ENCODE results near the gene PC. TPM values are rescaled to one million over a fixed set of nuclear protein-coding genes. Genes with fewer than 3 reads are reported as not detected.

The PC gene
- total RNA-seq, 1 experiment from 2014 or later: 54.4 TPM

DNA sequence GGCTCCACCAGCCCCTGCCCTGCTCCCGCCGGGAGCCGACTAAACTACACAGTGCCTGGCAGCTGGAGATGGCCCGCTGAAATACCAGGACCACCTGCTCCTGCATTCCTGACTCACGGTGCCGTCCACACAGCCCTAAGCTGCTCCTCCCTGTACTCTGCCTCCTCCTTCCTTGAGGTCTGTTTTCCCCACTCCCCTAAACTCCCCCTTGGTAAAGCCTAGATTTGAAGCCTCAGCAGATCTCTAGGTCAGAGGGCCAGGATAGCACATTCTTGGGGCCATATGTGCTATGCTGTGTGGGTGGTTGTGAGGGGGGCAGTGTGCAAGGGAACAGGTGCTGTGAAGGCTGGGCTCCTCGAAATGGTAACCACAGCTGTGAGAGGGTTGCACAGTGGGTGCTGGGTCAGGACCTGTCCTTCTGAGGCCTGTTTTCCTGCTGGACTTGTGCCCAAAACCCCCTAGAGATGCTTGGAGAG, 91.6 kb downstream of the PC start:
- no peak for DNase-seq (ENCODE audit: low read depth)

DNA sequence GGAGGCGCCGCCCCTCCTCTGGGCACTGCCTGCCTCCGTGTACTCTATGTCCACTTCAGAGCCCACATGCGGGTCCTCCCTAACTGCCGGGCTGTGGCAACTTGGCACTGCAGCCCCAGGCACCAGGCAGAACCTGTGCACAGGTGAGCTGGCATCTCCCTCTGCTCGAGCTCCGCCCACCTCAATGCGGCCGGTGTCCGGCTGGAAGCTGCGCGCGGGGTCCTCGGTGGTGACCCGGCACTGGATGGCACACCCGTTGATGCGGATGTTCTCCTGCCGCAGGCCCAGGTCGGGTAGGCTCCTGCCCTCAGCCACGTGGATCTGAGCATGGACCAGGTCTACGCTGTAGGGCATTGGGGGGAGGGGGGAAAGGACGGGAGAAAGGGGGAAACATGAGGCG, 92.2 kb downstream of the PC start:
- DNase-seq (ENCODE audit: low read depth): no peak

DNA sequence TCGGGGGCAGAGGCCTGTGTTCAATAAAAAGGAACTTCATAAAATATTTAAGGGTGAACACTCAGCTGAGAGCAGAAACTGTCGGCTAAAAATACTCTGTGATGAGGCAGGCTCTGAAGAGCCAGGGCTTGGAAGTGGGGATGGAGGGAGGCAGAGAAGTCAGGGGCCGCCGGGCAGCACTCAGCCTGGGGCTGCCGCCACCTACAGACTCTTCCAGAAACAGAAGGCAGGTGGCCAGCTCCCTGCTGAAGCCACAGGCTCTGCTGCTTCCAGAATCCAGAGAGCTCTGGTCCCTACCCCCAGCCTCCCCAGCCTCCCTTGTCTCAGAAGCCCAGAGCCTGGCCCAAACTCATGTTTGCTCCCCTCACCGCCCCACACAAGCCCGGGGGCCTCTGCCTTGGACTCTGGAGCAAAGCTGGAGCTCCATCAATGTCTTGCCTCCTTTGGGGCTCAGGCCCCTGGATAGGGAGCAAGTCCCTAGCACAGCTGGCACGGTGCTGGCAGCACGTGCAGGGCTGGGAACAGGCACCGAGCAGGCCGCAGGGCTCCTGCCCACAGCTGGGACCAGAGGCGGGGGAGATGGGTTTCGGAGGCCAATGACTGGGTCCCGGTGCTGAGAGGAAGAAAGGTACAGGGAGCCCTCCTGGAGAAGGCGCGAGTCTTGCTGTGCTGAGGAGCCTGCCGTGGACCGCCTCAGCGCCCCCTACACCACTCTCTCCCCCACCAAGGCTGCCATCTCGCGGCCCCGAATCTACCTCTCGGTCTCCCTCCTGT, 93.1 kb downstream of the PC start:
- DNase-seq (ENCODE audit: low read depth): no peak

DNA sequence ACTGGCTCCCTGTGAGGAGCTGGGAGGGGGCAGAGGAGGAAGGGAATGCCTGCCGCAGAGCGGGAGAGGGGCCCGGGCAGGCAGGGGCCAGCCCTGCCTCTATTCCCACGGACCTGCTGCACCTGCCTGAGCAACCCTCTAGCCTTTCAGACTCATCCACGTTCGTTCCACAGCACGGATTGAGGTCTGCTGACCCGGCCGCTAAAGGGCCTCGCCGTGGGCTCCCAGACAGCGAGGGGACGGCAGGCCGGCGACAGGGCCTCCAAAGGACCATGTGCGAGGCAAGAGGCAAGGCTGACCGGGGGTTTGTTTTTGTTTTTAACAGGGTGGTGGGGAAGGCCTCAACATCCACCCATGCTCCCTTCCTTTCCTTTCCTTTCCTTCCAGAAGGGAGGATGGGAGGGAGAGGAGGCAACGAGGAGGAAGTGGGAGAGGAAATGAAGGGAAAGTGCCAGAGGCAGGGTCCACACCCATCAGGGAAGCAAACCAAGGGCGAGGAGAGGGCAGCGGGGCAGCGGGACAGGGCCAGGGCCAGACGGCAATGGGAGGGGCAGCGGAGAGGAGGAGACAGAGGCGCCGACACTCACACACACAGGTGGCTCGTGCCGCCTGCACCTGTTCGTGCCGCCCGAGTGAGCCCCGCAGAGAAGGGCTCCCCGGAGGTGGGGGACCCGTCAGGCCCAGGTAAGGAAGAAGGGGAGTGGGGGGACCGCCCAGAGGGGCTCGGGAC, 93.8 kb downstream of the PC start:
- DNase-seq (ENCODE audit: low read depth): no peak

DNA sequence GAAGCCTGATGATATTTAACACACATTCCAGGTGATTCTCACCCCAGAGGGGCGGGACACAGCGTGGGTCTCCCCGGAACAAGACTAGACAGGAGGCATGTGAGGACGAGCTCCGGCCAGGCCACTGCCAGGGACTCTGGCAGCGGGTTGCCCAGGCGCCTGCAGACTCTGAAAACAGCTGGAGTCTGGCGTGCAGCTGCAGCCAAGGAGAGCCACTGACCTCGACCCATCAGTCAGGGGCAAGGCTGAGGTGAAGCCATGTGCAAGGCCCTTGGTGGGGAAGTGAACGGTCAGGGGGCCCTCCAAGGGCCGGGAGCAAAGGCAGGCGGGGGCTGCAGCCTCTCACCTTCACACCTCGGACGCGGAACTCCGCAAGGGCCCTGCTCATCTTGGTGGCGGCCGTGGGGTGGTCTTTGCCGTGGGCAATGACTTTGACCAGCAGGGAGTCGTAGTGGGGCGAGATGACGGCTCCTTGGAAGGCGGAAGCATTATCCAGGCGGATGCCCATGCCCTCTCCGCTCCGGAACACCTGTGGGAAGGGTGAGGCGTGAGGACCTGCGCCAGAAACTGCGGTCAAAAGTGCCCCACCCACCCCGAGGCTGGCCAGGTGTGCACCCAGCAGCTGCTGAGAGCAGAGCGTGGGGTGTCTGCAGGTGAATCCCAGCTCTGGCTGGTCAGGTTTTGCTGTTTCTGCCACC, 94.6 kb downstream of the PC start:
- DNase-seq (ENCODE audit: low read depth): no peak

DNA sequence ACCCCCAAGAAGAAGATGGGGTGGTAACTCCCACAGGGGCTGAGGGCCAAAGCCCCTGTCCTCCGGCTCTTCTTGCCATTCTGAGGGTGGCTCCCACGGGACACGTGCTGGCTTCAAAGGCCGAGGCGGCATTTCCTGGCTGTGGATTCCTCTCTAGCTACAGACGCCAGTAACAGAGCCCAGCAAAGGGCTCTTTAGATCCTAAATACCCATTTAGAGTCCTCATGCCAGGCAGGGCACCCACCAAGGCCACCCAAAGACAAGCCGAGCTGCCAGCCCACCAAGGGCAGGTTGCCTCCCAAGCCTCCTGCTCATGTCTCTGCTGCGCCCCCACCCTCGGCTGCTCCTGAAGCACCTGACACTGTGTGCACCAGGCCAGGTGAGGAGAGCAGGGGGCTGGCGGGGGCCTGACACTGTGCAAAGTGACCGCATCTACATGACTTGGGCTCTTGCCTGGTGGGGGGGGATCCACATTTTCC, 95.6 kb downstream of the PC start:
- no peak for DNase-seq (ENCODE audit: low read depth)

DNA sequence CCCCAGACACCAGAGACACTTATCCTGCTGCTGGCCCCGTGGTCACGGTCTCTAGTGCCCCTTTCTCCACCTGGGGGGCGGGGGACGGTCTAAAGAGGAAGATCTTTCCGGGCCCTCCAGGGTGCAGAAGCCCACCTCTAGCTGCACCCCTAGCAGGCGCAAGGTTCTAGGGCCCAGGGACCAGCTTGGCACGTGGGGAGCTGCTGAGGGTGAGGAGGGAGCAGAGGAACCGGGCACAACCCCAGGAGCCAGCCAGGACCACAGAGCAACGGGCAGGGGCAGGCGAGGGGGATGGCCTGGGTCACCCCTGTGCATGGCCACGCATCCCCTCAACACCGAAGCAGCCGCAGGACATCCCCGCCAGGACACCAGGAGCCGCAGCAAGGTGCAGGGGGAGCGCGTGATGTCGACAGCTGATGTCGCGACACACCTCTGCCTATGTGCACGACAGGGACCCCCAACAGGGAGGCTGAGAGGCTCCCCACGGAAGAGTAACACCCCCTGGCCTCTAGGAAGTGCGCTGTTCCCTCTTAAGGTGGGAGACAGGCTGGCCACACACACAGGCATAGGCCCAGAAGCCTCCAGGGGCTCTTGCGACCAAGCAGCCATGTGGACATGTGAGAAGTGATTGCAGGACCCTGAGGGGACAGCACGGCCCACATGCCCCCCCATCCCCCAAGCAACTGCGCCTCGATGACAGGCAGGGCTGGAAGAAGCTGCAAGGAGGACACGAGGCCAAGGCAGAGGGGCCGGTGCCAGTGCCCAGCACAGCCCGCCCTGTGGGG, 96.2 kb downstream of the PC start:
- DNase-seq (ENCODE audit: low read depth): no peak

DNA sequence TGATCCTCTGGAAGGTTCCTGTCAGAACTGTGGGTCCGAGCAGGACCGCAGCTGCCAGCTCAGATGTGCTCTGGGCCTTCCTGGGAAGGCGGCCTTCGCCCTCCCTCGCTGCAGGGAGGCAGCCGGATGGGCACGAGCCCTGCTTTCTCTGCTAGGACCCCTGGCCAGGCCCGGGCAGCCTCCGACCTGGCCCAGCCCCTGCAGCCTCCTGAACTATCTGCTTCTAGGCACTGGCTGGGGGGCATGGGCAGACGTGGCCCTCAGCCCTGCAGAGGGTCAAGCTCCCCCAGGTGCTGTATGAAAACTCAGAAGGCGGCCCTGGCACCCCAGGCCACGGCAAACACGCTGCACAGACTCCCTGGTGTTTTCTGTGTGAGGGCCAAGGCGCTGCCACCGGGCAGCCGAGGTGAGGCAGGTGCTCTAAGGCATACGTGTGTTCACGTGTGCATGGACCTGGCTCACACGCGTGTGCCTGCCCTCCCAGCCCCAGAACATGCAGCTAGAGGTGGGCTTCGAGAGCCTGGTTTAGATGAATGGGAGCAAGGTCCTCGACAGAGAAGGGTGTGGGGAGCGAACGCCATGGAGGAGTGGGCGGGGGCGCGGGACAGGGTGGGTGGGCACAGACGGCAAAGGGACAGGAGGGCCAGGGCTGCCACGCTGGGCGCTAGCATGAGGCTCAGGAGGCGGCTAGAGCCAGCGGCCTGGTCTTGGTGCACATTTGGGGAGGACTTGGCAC, 97.0 kb downstream of the PC start:
- DNase-seq (ENCODE audit: low read depth): no peak

DNA sequence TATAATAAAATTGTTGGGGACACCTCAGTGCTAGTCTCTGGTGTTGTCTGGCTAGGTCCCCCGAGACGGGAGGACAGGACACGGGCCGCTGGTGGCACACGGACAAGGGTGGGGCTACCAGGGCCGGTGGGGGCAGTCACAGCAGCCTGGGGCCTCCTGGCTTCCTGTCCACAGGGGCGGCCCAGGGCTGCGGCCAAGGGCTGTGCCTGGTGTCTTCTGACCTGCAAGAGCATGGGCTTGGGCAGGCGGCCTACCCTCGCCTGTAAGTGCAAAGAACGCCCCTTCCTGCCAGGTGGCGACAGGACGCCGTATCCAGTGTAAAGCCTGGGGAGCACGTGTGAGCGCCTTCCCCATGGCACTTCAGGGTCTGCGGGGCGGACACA, 97.7 kb downstream of the PC start:
- DNase-seq (ENCODE audit: low read depth): no peak

DNA sequence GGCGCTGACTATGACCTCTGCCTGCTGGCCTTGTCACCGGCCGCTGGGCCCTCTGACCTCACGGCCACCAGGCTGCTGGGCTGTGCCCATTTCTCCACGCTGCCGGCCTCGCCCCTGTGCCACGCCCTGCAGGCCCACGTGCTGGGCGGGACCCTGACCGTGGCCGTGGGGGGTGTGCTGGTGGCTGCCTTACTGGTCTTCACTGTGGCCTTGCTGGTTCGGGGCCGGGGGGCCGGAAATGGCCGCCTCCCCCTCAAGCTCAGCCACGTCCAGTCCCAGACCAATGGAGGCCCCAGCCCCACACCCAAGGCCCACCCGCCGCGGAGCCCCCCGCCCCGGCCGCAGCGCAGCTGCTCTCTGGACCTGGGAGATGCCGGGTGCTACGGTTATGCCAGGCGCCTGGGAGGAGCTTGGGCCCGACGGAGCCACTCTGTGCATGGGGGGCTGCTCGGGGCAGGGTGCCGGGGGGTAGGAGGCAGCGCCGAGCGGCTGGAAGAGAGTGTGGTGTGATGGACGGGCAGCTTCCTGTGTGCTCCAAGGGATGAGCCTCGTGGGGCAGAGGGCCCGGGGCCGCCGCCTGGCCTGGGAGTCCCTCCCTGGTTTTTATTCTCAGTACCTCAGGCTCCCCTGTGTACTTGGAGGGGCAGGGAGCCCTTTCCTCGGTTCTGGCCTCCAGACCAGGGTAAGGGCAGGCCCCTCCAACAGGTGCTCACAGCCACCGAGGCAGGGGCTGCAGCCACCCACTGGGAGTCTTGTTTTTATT, 98.3 kb downstream of the PC start:
- no peak for DNase-seq (ENCODE audit: low read depth)

DNA sequence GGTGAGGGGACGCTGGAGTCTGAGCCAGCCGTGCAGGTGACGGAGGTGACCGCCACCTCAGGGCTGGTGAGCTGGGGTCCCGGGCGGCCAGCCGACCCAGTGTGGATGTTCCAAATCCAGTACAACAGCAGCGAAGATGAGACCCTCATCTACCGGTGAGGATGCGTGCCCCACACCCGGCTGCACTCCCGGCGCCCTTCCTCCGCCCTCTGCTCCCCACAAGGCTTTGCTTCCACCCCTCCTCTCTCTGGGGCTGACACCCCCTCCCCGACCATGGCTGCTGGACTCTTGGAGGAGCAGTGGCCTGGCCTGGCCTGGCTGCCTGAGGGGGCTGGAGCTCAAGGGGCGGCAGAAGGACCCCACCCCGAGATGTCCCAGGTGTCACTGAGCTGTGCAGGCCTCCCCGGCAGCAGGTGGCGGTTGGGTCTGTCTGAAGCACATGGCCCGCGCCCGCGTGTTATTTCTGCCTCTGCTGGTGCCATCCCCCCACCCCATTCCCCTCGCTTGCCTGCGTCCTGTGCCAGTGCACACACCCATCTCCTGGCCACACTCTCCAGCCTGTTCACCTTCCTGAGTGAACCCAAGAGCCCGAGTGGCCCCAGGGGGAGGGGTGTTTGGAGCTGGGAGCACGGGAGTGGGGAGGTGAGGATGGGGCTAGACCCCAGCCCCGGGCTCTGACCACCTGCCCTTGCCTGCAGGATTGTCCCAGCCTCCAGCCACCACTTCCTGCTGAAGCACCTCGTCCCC, 99.1 kb downstream of the PC start:
- no peak for DNase-seq (ENCODE audit: low read depth)

DNA sequence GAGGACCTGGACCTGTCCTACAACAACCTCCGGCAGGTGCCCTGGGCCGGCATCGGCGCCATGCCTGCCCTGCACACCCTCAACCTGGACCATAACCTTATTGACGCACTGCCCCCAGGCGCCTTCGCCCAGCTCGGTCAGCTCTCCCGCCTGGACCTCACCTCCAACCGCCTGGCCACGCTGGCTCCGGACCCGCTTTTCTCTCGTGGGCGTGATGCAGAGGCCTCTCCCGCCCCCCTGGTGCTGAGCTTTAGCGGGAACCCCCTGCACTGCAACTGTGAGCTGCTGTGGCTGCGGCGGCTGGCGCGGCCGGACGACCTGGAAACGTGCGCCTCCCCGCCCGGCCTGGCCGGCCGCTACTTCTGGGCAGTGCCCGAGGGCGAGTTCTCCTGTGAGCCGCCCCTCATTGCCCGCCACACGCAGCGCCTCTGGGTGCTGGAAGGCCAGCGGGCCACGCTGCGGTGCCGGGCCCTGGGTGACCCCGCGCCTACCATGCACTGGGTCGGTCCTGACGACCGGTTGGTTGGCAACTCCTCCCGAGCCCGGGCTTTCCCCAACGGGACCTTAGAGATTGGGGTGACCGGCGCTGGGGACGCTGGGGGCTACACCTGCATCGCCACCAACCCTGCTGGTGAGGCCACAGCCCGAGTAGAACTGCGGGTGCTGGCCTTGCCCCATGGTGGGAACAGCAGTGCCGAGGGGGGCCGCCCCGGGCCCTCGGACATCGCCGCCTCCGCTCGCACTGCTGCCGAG, 99.8 kb downstream of the PC start:
- DNase-seq (ENCODE audit: low read depth): no peak

DNA sequence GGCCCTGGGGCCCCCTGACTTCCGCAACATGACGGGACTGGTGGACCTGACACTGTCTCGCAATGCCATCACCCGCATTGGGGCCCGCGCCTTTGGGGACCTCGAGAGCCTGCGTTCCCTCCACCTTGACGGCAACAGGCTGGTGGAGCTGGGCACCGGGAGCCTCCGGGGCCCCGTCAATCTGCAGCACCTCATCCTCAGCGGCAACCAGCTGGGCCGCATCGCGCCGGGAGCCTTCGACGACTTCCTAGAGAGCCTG, 100.3 kb downstream of the PC start:
- DNase-seq (ENCODE audit: low read depth): no peak

DNA sequence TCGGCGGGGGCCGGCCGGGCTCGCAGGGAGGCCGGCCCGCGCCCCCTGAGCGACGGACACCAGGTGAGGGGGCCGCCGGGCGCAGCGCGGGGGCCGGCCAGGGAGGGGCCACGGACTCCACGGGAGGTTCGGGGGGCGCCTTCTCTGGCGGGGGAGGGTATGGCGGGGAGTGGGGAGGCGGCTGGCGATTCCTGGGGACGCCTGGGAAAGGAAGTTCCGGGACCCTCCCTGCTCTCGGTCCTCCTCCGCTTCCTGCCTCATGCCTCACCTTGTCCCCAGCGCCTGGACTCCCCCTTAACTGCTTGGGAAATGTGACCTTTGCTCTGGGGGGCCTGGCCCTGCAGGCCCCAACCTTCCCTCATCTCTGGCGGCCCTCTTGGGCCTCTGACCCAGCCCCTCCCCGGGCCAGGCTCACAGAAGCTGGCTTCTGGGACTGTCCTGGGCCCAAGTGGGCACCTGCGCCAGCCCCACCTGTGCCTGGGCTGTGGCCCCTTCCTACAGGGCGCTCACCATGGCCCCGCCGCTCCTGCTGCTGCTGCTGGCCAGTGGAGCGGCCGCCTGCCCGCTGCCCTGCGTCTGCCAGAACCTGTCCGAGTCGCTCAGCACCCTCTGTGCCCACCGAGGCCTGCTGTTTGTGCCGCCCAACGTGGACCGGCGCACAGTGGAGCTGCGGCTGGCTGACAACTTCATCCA, 100.8 kb downstream of the PC start:
- no peak for DNase-seq (ENCODE audit: low read depth)

DNA sequence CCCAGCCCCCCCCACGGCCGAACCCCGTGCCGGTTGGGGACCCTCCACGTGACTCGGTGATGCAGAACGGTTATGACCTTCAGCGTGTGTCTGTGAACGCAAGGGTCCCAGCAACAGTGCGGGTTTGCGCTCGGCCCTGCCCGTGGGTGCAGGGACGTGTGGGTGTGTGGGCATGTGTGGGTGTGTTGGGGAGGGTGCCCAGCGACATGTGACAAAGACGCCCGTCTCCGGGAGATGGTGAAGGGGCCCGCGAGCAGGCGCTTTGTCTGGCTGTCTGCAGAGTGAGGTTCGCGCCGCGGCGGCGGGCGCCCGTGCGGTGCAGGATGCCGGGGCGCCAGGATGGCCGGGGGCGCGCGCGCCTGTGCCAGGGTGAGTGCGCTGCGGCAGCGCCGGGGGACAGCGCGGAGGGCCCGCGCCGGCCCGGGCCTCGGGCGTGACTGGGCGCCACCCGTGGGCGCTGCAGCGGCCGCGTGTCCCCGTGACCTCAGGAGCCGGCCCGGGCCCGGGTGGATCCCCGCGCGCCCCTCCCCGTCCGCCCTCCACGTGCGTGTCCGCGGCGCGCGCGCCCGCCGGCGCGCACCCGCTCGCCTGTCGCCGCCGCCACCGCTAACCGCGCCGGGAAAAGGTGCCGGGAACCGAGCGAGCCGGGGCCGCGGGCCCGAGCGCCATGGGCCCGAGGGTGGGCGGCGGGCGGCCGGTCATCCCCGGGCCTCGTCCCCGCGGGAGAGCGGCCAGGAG, 101.5 kb downstream of the PC start, which contains the start of gene LRFN4:
LRFN4 (plus strand) TSS at position 569 of the 738 bp plus-strand sequence. CDS start 681 bp downstream, outside the sequence.
- peak; percentile 21 for DNase-seq (ENCODE audit: low read depth)

DNA sequence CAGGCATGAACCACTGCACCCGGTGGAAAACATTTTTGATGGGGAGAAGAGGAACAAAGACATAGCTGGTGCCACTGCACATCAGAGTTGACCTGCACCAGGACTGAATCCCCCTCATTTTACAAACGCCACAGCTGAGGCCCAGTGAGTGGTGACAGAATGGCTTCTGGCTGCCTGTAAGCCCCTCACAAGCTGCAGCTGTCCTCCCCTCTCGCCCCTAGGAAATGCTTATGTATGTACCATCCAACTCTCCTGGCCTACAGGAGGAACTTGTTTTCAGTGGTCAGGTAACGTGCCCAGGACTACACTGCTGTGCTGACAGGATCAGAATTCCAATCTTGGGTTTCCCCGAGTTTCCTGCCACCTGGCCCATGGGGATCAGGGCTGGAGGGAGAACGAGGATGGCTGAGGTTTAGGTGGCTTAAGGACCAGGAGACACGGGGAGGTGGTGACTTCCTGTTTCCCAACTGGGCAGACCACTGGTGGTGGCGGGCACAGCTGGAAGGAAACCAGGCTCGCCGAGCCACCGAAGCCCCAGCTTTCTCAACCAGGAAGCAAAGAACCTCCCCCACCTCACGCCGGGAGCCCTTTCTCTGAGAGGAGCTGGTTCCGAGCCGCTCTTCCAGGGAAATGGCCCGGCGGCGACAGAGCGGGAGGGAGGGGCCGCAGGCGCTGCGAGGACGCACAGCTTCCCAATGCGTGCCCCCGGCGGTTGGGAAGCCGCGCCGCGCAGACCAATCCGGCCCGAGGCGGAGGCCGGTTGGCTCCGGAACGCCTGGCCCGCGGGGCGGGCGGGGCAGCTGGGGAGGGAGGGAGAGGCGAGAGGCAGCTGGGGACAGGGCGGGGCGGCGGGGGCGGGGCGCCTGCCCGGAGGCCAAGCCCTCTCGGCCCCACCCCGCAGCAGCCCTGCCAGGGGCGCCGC, 102.3 kb downstream of the PC start:
- DNase-seq (ENCODE audit: low read depth): peak; percentile 92
